ENCODE measurements around the gene IGFALS. TPM values are rescaled to one million over a fixed set of nuclear protein-coding genes. Genes with fewer than 3 reads are reported as not detected.

IGFALS gene
- total RNA-seq, 1 donor from 2014 or later: 0.17 TPM

DNA sequence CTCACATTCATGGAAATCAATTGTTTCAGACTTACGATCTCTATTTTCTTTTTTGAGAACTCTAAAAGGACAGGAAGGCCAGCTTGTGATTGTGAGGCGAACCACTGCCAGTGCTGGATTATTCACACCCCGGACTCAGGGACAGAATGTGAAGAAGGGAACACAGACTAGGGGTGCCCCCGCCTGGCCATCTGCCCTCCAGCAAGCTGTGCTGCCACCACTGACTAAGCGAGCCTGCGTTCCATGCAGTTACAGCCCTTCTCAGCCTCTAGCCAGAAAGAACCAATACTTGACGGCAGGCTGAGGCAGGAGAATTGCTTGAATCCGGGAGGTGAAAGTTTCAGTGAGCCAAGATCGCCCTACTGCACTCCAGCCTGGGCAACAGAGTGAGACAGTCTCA, 30.3 kb upstream of the IGFALS start:
- no peak for DNase-seq (ENCODE audit: extremely low spot score, unreplicated experiment)
- H3K36me3 Mint-ChIP-seq: no peaks in the 10 kb centered on the region

DNA sequence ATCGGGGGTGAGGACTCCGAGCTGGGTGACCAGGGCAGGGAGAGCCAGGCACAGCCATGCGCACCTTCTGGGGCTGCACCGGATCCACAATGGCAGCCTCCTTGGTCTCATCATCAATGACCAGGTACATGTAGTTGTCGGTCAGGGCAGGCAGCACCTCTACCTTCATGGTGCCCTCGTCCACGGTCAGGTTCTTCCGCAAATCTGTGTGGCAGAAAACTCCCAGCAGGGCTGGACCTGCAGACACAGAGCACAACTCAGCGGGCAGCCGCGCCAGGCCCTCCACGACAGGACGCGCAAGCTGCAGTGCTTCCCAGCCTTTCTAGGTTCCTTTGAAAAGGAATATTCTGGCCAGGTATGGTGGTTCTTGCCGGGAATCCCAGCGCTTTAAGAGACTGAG, 29.3 kb upstream of the IGFALS start:
- no peak overlapping the region for H3K4me3 Mint-ChIP-seq
- H3K27me3 Mint-ChIP-seq: no peaks in the 10 kb centered on the region
- no peak for DNase-seq (ENCODE audit: extremely low spot score, unreplicated experiment)
- no peaks in the 10 kb centered on the region for H3K9me3 Mint-ChIP-seq
- H3K4me1 Mint-ChIP-seq (ENCODE audit: unreplicated experiment): peaks cover 5% of the 10 kb centered on the region
- no peaks in the 10 kb centered on the region for H3K36me3 Mint-ChIP-seq
- H3K27ac Mint-ChIP-seq: no peak overlapping the region
- TF ChIP-seq, protein P1, sequence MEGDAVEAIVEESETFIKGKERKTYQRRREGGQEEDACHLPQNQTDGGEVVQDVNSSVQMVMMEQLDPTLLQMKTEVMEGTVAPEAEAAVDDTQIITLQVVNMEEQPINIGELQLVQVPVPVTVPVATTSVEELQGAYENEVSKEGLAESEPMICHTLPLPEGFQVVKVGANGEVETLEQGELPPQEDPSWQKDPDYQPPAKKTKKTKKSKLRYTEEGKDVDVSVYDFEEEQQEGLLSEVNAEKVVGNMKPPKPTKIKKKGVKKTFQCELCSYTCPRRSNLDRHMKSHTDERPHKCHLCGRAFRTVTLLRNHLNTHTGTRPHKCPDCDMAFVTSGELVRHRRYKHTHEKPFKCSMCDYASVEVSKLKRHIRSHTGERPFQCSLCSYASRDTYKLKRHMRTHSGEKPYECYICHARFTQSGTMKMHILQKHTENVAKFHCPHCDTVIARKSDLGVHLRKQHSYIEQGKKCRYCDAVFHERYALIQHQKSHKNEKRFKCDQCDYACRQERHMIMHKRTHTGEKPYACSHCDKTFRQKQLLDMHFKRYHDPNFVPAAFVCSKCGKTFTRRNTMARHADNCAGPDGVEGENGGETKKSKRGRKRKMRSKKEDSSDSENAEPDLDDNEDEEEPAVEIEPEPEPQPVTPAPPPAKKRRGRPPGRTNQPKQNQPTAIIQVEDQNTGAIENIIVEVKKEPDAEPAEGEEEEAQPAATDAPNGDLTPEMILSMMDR (conservative IDR thresholded peaks at IDR 0.05): no peak

More for the DNA sequence above, 30.3 kb upstream of the IGFALS start:
- Mint-ChIP-seq H3K27ac (peak overlapping the region; percentile 50), H3K27me3 (no peaks in the 10 kb centered on the region), H3K4me1 (ENCODE audit: unreplicated experiment) (peaks cover 8% of the 10 kb centered on the region), H3K4me3 (peak overlapping the region; percentile 55), H3K9me3 (no peaks in the 10 kb centered on the region)
- TF ChIP-seq, protein P1 (conservative IDR thresholded peaks at IDR 0.05): peak; percentile 21

DNA sequence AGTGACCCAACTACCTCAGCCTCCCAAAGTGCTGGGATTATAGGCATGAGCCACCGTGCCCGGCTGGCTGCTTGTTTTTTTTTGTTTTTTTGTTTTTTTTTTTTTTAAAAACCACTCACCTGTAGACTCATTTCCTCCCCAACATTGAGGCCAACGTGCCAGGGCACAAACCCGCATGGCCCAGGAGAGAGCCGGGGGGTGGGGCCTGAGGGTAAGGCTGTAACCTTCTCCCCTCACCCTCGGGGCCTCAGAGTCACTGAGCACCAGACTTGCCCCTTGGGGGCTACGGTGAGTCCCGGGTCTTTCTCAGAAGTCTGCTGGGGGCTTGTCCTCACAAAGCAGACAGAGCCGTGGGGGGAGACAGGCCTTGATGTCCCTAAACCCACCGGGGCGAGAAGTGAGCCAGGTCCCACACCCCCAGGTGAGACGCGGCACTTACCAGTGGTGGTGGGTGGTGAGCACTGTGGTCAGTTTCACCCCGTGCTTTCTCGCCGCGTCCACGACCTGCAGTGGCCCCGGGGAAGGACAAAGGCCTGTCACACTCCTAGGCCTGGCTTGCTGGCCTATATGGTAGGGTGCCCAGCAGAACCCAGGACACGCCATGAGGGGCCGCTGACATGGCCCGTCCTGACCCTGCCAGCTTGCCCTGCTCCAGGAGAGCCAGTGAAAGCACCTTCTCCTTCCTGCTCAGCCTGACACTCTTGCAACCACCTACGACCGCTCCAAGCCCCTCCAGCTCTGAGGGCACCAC, 28.5 kb upstream of the IGFALS start:
- no peaks in the 10 kb centered on the region for H3K27me3 Mint-ChIP-seq

DNA sequence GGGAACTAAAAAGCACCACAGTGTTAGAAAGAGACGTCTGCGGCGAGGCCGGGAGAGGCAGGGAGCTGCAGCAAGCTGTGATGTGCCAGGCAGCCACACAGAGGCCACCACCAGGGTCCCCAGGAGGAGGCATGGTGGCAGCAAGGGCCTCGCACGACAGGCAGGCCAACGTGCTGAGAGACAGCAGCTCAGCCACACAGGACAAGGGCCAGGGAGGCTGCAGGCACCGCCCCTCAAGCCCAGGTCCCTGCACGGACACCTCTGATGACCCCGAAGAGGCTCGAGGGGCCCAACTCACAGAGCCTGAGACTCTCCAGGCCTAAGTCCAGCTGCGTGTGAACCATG, 27.4 kb upstream of the IGFALS start:
- Mint-ChIP-seq H3K27ac (no peak overlapping the region), H3K36me3 (no peaks in the 10 kb centered on the region), H3K4me3 (no peak overlapping the region), H3K27me3 (no peaks in the 10 kb centered on the region), H3K9me3 (no peaks in the 10 kb centered on the region), H3K4me1 (ENCODE audit: unreplicated experiment) (no peaks in the 10 kb centered on the region)
- DNase-seq (ENCODE audit: extremely low spot score, unreplicated experiment): no peak
- TF ChIP-seq, protein P1 (conservative IDR thresholded peaks at IDR 0.05): no peak

More for the DNA sequence above, 28.5 kb upstream of the IGFALS start:
- H3K4me3 Mint-ChIP-seq: no peak overlapping the region
- H3K4me1 Mint-ChIP-seq (ENCODE audit: unreplicated experiment): no peaks in the 10 kb centered on the region
- H3K27ac Mint-ChIP-seq: no peak overlapping the region
- no peaks in the 10 kb centered on the region for H3K36me3 Mint-ChIP-seq
- DNase-seq (ENCODE audit: extremely low spot score, unreplicated experiment): no peak
- no peaks in the 10 kb centered on the region for H3K9me3 Mint-ChIP-seq
- TF ChIP-seq, protein P1 (conservative IDR thresholded peaks at IDR 0.05): no peak

DNA sequence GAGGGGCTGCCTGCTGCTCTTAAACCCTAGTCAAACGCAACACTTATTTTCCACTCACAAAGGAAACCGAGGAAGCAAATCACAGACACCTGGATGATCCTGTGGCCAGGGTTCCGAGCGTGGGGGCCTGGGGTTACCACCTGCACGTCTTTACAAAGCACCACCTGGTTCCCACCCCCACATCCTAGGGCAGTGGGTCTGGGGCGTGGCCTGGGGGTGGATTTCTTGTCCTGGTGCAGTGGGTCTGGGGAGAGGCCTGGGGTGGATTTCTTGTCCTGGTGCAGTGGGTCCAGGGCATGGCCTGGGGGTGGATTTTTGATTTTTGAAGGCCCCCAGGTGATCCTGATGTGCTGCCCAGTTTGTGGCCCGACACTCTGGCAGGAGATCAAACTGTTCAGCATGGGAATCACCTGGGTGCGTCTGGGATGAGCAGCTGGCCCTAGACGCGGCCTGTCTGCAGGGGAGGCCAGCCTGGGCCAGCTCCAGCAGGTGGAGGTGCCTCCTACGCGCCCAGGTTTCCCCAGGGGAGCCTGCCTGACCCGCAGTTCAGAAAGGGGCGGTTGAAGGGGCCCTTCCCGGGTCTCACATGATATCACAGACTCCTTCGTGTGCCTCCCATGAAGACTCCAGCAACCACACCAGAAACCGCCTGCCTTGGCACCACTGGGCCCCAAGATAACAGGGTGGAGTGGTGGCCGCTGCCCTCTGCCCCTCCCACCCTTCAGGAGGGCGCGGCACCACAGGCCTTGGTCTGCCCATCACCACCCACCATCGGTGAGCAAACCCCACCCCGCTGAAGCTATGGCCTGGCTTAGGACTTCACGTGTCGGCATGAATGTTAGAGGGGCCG, 26.8 kb upstream of the IGFALS start:
- DNase-seq (ENCODE audit: extremely low spot score, unreplicated experiment): no peak
- Mint-ChIP-seq H3K27me3 (no peaks in the 10 kb centered on the region), H3K4me1 (ENCODE audit: unreplicated experiment) (no peaks in the 10 kb centered on the region), H3K36me3 (peaks cover 2% of the 10 kb centered on the region), H3K9me3 (no peaks in the 10 kb centered on the region), H3K4me3 (no peak overlapping the region), H3K27ac (no peak overlapping the region)
- TF ChIP-seq, protein P1 (conservative IDR thresholded peaks at IDR 0.05): no peak
